ENCODE data around the gene RB1.

RB1 gene

DNA sequence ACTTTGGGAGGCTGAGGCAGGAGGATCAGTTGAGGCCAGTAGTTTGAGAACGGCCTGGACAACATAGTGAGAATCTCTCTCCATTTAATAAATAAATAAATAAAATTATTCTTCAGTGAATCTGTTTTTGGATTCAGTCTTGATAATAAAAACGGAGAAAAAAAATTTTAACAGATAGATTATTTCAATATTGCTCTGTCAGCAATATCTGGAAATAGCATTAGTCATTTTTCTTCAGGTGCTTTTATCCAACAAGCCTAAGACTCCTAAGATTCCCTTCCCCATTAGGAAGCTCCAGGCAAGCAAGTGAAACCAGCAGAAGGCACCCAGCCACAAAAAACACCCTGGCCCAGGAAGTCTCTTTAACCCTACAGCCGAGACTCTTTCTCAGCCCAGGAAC, 130.6 kb downstream of the RB1 start:
- no CpG with 5 or more reads among the region's 3 CpGs for WGBS (ENCODE audit: extremely low coverage, insufficient coverage, low lambda C conversion rate)
- Histone ChIP-seq H3K27ac (ENCODE audit: low read depth, low read length) (no peak overlapping the region), H3K18ac (ENCODE audit: low read length) (no peak overlapping the region), H3K36me3 (ENCODE audit: control insufficient read depth, insufficient read depth, low read length) (no peaks in the 10 kb centered on the region), H3K4ac (ENCODE audit: low read depth, low read length) (no peak overlapping the region), H2BK15ac (replicated peaks; ENCODE audit: low read depth) (no peak overlapping the region), H3K23ac (ENCODE audit: low read length) (no peak overlapping the region), H3K4me2 (ENCODE audit: low read length) (no peak overlapping the region), H3K27me3 (ENCODE audit: insufficient read depth, low read length, poor library complexity) (no peaks in the 10 kb centered on the region), H4K8ac (ENCODE audit: low read depth, low read length) (no peak overlapping the region), H2BK5ac (ENCODE audit: low read length) (no peak overlapping the region), H3K79me1 (ENCODE audit: low read length) (no peaks in the 10 kb centered on the region), H3K79me2 (ENCODE audit: control insufficient read depth, insufficient read depth, low read length) (no peaks in the 10 kb centered on the region), H3K9ac (ENCODE audit: low read length) (no peak overlapping the region), H2BK120ac (ENCODE audit: low read depth, low read length) (no peak overlapping the region), H2AK5ac (ENCODE audit: low read length) (no peak overlapping the region), H3K56ac (ENCODE audit: low read length) (no peak overlapping the region), H3K4me3 (ENCODE audit: low read length) (no peak overlapping the region), H4K5ac (ENCODE audit: low read length) (no peak overlapping the region), H3K4me1 (ENCODE audit: control insufficient read depth, low read depth, low read length) (no peaks in the 10 kb centered on the region)
- no peak for DNase-seq

DNA sequence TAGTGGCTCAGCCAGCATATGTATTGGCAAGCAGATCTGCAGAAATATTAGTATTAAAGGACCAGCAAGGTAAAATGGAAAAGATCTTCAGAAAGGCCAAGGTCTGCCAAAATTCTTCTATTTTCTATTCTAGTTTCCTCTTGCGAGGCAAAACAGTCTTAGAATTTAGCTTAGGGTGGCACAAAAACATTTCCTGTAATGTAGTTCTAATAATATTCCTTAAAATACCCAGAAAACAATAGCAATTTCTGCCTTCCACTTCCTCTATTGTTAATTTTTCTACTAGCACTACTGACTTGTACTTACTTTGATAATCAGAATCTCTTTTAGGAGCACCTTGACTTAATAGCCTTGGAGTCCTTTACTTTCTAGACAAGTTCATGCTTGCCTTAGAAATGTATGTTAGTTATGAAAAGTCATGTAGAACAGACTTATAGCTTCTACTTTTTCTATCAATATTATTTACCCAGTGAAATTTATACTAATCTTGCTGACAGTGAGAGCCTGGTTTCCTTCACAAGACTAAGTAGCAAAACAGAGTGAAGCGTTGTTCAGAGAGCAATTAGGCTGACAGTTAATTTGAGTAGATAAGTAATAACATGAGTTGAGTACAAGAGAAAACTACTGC, 133.2 kb downstream of the RB1 start:
- Histone ChIP-seq H2BK15ac (replicated peaks; ENCODE audit: low read depth) (no peak overlapping the region), H3K18ac (ENCODE audit: low read length) (no peak overlapping the region), H4K8ac (ENCODE audit: low read depth, low read length) (no peak overlapping the region), H3K23ac (ENCODE audit: low read length) (no peak overlapping the region), H3K79me1 (ENCODE audit: low read length) (no peaks in the 10 kb centered on the region), H2BK5ac (ENCODE audit: low read length) (no peak overlapping the region), H3K79me2 (ENCODE audit: control insufficient read depth, insufficient read depth, low read length) (no peaks in the 10 kb centered on the region), H3K9ac (ENCODE audit: low read length) (no peak overlapping the region), H3K4me1 (ENCODE audit: control insufficient read depth, low read depth, low read length) (no peaks in the 10 kb centered on the region), H3K56ac (ENCODE audit: low read length) (no peak overlapping the region), H2AK5ac (ENCODE audit: low read length) (no peak overlapping the region), H3K27ac (ENCODE audit: low read depth, low read length) (no peak overlapping the region), H3K4ac (ENCODE audit: low read depth, low read length) (no peak overlapping the region), H4K5ac (ENCODE audit: low read length) (no peak overlapping the region), H3K36me3 (ENCODE audit: control insufficient read depth, insufficient read depth, low read length) (no peaks in the 10 kb centered on the region), H3K4me3 (ENCODE audit: low read length) (no peak overlapping the region), H3K27me3 (ENCODE audit: insufficient read depth, low read length, poor library complexity) (no peaks in the 10 kb centered on the region), H2BK120ac (ENCODE audit: low read depth, low read length) (no peak overlapping the region), H3K4me2 (ENCODE audit: low read length) (no peak overlapping the region)
- no peak for DNase-seq
- no CpG with 5 or more reads among the region's 2 CpGs for WGBS (ENCODE audit: extremely low coverage, insufficient coverage, low lambda C conversion rate)

DNA sequence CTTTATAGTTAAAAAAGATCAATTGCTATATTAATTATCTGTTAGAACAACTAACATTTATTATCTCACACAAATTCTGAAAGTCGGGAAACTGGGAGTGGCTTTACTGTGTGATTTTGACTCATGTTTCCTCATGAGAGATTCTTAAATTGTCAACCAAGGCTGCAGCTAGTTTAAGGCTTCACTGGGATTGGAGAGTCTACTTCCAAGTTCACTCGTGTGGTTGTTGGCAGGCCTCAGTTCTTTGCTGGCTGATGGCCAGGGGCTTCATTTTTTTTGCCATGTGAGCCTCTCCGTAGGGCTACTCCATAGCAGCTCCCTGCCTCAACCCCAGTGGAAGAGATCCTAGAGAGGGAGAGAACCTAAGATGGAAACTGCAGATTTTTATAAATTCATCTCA, 133.8 kb downstream of the RB1 start:
- Histone ChIP-seq H4K5ac (ENCODE audit: low read length) (no peak overlapping the region), H4K8ac (ENCODE audit: low read depth, low read length) (no peak overlapping the region), H3K4me3 (ENCODE audit: low read length) (no peak overlapping the region), H3K23ac (ENCODE audit: low read length) (no peak overlapping the region), H3K27me3 (ENCODE audit: insufficient read depth, low read length, poor library complexity) (no peaks in the 10 kb centered on the region), H3K56ac (ENCODE audit: low read length) (no peak overlapping the region), H3K79me2 (ENCODE audit: control insufficient read depth, insufficient read depth, low read length) (no peaks in the 10 kb centered on the region), H2BK5ac (ENCODE audit: low read length) (no peak overlapping the region), H3K36me3 (ENCODE audit: control insufficient read depth, insufficient read depth, low read length) (no peaks in the 10 kb centered on the region), H3K18ac (ENCODE audit: low read length) (no peak overlapping the region), H3K79me1 (ENCODE audit: low read length) (no peaks in the 10 kb centered on the region), H3K4me1 (ENCODE audit: control insufficient read depth, low read depth, low read length) (no peaks in the 10 kb centered on the region), H3K4me2 (ENCODE audit: low read length) (no peak overlapping the region), H3K9ac (ENCODE audit: low read length) (no peak overlapping the region), H3K4ac (ENCODE audit: low read depth, low read length) (no peak overlapping the region), H2BK120ac (ENCODE audit: low read depth, low read length) (no peak overlapping the region), H2AK5ac (ENCODE audit: low read length) (no peak overlapping the region), H2BK15ac (replicated peaks; ENCODE audit: low read depth) (no peak overlapping the region), H3K27ac (ENCODE audit: low read depth, low read length) (no peak overlapping the region)
- DNase-seq, result no peak
- WGBS (ENCODE audit: extremely low coverage, insufficient coverage, low lambda C conversion rate), result no CpG with 5 or more reads among the region's 3 CpGs

DNA sequence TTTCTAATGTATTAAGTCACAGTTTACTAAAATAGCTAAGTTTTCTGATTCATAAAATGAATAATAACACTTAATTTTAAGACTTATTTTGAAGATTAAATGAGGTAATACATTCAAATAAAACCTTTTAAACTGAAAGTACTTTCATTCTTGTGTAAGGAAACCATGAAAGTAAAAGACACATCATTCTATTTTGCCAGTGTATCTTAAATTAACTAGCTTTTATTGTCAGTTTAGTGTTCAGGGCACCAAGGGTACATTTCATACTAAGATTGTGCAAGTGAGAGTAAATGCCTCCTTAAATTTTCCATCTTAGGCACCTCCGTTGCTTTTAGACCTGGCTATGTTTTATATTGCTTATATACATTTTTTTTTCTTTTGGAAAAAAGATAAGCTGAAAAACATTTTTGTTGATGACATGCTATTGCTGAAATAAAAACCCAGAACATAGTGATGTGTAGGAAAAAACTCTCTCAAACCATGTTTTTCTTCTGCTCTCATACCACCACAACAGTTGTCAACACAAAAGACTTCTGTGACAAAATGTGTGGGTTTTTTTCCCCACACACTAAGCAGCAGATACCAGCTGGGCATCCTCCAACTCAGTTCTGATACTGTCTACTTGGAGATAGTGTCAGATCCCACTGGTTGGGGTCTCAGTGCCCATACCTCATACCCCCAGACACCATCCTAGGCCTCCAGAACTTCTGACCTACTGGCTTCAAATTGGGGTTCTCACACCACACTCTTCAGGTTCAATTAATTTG, 140.1 kb downstream of the RB1 start:
- Histone ChIP-seq H2AK5ac (ENCODE audit: low read length) (no peak overlapping the region), H3K18ac (ENCODE audit: low read length) (no peak overlapping the region), H3K36me3 (ENCODE audit: control insufficient read depth, insufficient read depth, low read length) (no peaks in the 10 kb centered on the region), H3K56ac (ENCODE audit: low read length) (no peak overlapping the region), H2BK120ac (ENCODE audit: low read depth, low read length) (no peak overlapping the region), H3K27ac (ENCODE audit: low read depth, low read length) (no peak overlapping the region), H3K4me1 (ENCODE audit: control insufficient read depth, low read depth, low read length) (no peaks in the 10 kb centered on the region), H3K9ac (ENCODE audit: low read length) (no peak overlapping the region), H3K4me2 (ENCODE audit: low read length) (no peak overlapping the region), H3K79me2 (ENCODE audit: control insufficient read depth, insufficient read depth, low read length) (no peaks in the 10 kb centered on the region), H3K4me3 (ENCODE audit: low read length) (no peak overlapping the region), H4K8ac (ENCODE audit: low read depth, low read length) (no peak overlapping the region), H2BK15ac (replicated peaks; ENCODE audit: low read depth) (no peak overlapping the region), H3K23ac (ENCODE audit: low read length) (no peak overlapping the region), H3K27me3 (ENCODE audit: insufficient read depth, low read length, poor library complexity) (no peaks in the 10 kb centered on the region), H3K79me1 (ENCODE audit: low read length) (no peaks in the 10 kb centered on the region), H3K4ac (ENCODE audit: low read depth, low read length) (no peak overlapping the region), H4K5ac (ENCODE audit: low read length) (no peak overlapping the region), H2BK5ac (ENCODE audit: low read length) (no peak overlapping the region)
- WGBS (ENCODE audit: extremely low coverage, insufficient coverage, low lambda C conversion rate), result no CpG with 5 or more reads among the region's 1 CpG
- DNase-seq, result no peak

DNA sequence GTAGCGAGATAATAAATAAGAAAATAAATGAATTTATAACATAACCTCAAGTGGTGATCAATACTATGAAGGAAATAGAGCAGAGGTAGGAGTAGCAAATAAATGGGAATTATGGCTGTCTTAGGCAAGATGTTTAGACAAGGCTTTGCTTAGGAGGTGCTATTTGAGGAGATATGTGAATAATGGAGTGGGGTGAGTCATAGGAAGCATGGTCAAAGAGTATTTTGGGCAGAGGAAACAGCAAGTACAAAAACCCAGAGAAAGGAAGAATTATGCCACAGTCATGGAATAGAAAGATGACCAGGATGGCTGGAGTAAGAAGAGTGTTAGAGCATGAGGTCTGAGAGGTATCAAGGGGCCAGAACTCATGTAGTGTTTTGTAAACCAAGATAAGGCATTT, 142.9 kb downstream of the RB1 start:
- no CpG with 5 or more reads among the region's 1 CpG for WGBS (ENCODE audit: extremely low coverage, insufficient coverage, low lambda C conversion rate)
- no peaks in the 10 kb centered on the region for H3K79me1 ChIP-seq (ENCODE audit: low read length)
- H3K4me3 ChIP-seq (ENCODE audit: low read length), result no peak overlapping the region
- DNase-seq, result no peak
- H3K4me1 ChIP-seq (ENCODE audit: control insufficient read depth, low read depth, low read length), result no peaks in the 10 kb centered on the region
- no peak overlapping the region for H2BK15ac ChIP-seq (replicated peaks; ENCODE audit: low read depth)
- H3K4me2 ChIP-seq (ENCODE audit: low read length), result no peak overlapping the region
- H2BK120ac ChIP-seq (ENCODE audit: low read depth, low read length), result no peak overlapping the region
- no peak overlapping the region for H3K27ac ChIP-seq (ENCODE audit: low read depth, low read length)
- H3K79me2 ChIP-seq (ENCODE audit: control insufficient read depth, insufficient read depth, low read length), result no peaks in the 10 kb centered on the region
- H3K56ac ChIP-seq (ENCODE audit: low read length), result no peak overlapping the region
- no peaks in the 10 kb centered on the region for H3K36me3 ChIP-seq (ENCODE audit: control insufficient read depth, insufficient read depth, low read length)
- H2BK5ac ChIP-seq (ENCODE audit: low read length), result no peak overlapping the region
- H3K18ac ChIP-seq (ENCODE audit: low read length), result no peak overlapping the region
- no peak overlapping the region for H4K5ac ChIP-seq (ENCODE audit: low read length)
- no peaks in the 10 kb centered on the region for H3K27me3 ChIP-seq (ENCODE audit: insufficient read depth, low read length, poor library complexity)
- H3K9ac ChIP-seq (ENCODE audit: low read length), result no peak overlapping the region
- no peak overlapping the region for H2AK5ac ChIP-seq (ENCODE audit: low read length)
- no peak overlapping the region for H3K4ac ChIP-seq (ENCODE audit: low read depth, low read length)
- H4K8ac ChIP-seq (ENCODE audit: low read depth, low read length), result no peak overlapping the region
- H3K23ac ChIP-seq (ENCODE audit: low read length), result no peak overlapping the region

All from mesendoderm (in vitro differentiated cells).